Measurements from ENCODE around the gene VSIG10.
"Not testable (repeated sequence)": the region's sequence is repeated elsewhere in the genome, so short reads cannot be mapped to it uniquely, and the experiment has no call there.

Gene VSIG10

DNA sequence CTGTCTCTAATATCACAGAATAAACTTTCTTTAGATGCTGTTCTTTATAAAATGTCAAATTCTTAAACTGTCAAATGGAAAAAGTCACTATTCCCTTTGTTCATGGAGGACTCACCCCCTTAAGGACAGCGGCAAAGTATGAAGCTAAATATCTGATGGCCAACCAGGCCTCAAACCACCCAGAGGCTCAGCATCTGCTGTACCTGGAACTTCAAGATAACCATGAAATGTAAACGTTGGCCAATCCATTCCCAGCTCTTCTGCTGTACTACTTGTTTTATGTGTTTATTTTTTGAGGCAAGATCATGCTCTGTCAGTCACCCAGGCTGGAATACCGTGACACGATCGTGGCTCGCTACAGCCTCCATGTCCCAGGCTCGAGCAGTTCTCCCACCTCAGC lies 71.6 kb downstream of the VSIG10 start:
- TF ChIP-seq POLR2A (IDR thresholded peaks at IDR 0.05; ENCODE audit: extremely low read depth, insufficient read length) (no peak), MYC (IDR thresholded peaks at IDR 0.05; ENCODE audit: low read depth, low read length) (no peak)
- TF ChIP-seq, protein P1, sequence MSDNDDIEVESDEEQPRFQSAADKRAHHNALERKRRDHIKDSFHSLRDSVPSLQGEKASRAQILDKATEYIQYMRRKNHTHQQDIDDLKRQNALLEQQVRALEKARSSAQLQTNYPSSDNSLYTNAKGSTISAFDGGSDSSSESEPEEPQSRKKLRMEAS (IDR thresholded peaks at IDR 0.05; ENCODE audit: low read depth, low read length): no peak
- TF ChIP-seq, protein P2, sequence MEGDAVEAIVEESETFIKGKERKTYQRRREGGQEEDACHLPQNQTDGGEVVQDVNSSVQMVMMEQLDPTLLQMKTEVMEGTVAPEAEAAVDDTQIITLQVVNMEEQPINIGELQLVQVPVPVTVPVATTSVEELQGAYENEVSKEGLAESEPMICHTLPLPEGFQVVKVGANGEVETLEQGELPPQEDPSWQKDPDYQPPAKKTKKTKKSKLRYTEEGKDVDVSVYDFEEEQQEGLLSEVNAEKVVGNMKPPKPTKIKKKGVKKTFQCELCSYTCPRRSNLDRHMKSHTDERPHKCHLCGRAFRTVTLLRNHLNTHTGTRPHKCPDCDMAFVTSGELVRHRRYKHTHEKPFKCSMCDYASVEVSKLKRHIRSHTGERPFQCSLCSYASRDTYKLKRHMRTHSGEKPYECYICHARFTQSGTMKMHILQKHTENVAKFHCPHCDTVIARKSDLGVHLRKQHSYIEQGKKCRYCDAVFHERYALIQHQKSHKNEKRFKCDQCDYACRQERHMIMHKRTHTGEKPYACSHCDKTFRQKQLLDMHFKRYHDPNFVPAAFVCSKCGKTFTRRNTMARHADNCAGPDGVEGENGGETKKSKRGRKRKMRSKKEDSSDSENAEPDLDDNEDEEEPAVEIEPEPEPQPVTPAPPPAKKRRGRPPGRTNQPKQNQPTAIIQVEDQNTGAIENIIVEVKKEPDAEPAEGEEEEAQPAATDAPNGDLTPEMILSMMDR (IDR thresholded peaks at IDR 0.05; ENCODE audit: low read depth, low read length): no peak
- no peak overlapping the region for H3K4me3 ChIP-seq (ENCODE audit: low read depth, low read length)
- DNase-seq (ENCODE audit: low read depth): no peak

DNA sequence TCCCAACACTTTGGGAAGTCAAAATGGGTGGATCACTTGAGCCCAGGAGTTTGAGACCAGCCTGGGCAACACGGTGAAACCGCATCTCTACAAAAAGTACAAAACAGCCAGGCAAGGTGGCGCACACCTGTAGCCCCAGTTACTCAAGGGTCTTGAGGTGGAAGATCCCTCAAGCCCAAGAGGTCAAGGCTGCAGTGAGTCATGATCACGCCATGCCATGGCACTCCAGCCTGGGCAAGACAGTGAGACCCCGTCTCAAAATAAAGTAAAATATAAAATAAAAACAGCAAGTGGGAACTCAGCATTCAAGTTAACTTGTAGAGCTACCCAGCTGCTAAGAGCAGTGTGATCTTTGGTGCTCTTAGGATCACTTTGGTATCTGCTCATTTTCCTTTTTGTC lies 74.6 kb downstream of the VSIG10 start:
- no peak for DNase-seq (ENCODE audit: low read depth)
- TF ChIP-seq, protein P2 (IDR thresholded peaks at IDR 0.05; ENCODE audit: low read depth, low read length): no peak
- no peak for TF ChIP-seq POLR2A (IDR thresholded peaks at IDR 0.05; ENCODE audit: extremely low read depth, insufficient read length)
- TF ChIP-seq, protein P1 (IDR thresholded peaks at IDR 0.05; ENCODE audit: low read depth, low read length): no peak
- TF ChIP-seq MYC (IDR thresholded peaks at IDR 0.05; ENCODE audit: low read depth, low read length): no peak
- H3K4me3 ChIP-seq (ENCODE audit: low read depth, low read length): no peak overlapping the region

DNA sequence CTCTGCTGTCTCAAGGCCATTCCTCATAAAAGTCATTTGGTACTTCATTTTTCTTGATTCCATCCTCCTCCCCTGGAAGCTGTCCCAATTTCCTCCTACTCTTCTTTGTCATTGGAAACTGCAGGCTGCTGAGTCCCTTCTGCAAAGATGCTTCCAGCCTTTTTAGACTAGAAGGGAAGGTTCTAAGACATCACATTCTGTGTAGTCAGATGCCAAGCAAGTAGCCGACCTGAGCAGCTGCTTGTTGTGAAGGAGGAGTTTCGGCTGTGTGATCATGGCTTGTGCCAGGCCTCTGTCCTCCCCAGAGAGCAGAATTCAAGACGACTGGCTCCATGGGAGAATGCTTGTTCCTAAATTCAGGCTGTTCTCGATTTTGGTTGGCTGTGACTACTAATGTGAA lies 78.6 kb downstream of the VSIG10 start:
- TF ChIP-seq, protein P1 (IDR thresholded peaks at IDR 0.05; ENCODE audit: low read depth, low read length): no peak
- TF ChIP-seq POLR2A (IDR thresholded peaks at IDR 0.05; ENCODE audit: extremely low read depth, insufficient read length) (no peak), MYC (IDR thresholded peaks at IDR 0.05; ENCODE audit: low read depth, low read length) (no peak)
- TF ChIP-seq, protein P2 (IDR thresholded peaks at IDR 0.05; ENCODE audit: low read depth, low read length): no peak
- no peak overlapping the region for H3K4me3 ChIP-seq (ENCODE audit: low read depth, low read length)
- no peak for DNase-seq (ENCODE audit: low read depth)

DNA sequence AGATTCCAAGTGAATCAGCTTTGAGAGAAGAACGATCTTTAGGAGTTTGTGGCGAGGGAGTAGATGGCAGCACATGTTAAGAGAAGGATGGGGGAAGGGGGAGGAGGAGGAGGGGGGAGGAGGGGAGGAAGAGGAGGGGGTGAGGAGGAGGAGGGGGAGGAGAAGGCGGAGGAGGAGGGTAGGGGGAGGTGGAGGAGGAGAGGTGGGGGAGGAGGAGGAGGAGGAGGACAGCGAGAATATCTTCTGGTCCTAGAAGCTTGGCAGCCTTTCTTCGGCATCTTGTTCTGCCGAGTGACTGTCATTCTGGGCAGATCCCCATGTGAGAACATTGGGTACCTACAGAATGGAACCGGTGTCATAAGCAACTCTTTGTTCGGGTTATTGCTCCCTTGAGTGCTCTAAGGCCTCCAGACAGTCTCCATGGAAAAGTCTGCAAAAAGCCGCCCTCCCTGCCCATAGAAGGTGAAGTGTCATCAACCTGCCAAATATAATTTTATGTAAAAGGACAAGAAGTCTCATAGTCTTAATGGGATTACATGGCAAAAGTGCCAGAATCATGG lies 80.4 kb downstream of the VSIG10 start:
- no peak for DNase-seq (ENCODE audit: low read depth)

DNA sequence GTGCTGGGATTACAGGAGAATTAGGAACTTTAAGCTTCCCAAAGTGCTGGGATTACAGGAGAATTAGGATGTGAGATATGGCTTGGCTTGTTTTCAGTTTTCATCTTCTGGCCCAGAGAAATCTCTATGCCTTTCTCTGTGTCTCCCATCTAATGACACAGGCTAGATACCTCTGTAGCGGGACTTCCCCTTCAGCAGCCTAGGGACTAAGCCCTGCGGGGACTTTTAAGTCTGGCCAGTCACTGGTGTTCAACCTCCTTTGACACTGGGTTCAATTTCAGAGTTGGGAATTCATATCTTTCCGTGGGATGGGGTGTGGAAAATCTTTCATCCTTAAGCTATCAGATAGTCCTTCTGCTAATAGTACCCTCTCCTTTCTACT lies 81.1 kb downstream of the VSIG10 start:
- H3K4me3 ChIP-seq (ENCODE audit: low read depth, low read length): no peak overlapping the region
- TF ChIP-seq MYC (IDR thresholded peaks at IDR 0.05; ENCODE audit: low read depth, low read length) (no peak), POLR2A (IDR thresholded peaks at IDR 0.05; ENCODE audit: extremely low read depth, insufficient read length) (no peak)
- TF ChIP-seq, protein P1 (IDR thresholded peaks at IDR 0.05; ENCODE audit: low read depth, low read length): no peak
- TF ChIP-seq, protein P2 (IDR thresholded peaks at IDR 0.05; ENCODE audit: low read depth, low read length): no peak
- no peak for DNase-seq (ENCODE audit: low read depth)

More for the DNA sequence above, 80.4 kb downstream of the VSIG10 start:
- TF ChIP-seq POLR2A (IDR thresholded peaks at IDR 0.05; ENCODE audit: extremely low read depth, insufficient read length) (no peak), MYC (IDR thresholded peaks at IDR 0.05; ENCODE audit: low read depth, low read length) (no peak)
- TF ChIP-seq, protein P2 (IDR thresholded peaks at IDR 0.05; ENCODE audit: low read depth, low read length): no peak
- TF ChIP-seq, protein P1 (IDR thresholded peaks at IDR 0.05; ENCODE audit: low read depth, low read length): no peak
- H3K4me3 ChIP-seq (ENCODE audit: low read depth, low read length): no peak overlapping the region

DNA sequence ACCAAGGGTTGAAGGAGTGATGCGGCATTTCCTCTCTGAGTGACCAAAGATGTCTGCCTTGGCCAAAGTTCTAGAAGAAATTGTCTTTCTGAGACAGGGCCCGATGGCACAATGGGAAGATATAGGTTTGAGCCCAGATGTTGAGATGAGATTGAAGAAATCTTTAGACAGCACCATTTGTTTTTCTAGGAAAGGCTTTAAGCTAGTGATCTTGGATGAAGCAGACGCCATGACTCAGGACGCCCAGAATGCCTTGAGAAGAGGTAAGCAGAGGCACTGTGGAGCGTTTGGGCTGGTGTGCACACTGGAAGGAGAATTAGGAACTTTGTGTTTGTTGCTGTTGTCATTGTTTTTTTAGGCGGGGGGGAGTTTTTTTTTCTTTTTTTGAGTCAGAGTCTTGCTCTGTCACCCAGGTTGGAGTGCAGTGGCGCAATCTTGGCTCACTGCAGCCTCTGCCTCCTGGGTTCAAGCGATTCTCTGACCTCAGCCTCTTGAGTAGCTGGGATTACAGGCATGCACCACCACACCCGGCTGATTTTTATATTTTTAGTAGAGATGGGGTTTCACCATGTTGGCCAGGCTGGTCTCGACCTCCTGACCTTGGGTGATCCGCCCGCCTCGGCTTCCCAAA lies 81.6 kb downstream of the VSIG10 start:
- DNase-seq (ENCODE audit: low read depth); H3K4me3 ChIP-seq (ENCODE audit: low read depth, low read length): not testable (repeated sequence)

Measured in NB4 (cell line).